ENCODE measurements around the gene POLH. TPM values are rescaled to one million over a fixed set of nuclear protein-coding genes. Genes with fewer than 3 reads are reported as not detected.
"Not testable (repeated sequence)": the region's sequence is repeated elsewhere in the genome, so short reads cannot be mapped to it uniquely, and the experiment has no call there.

Gene POLH
- total RNA-seq, 1 donor from 2014 or later = 4.3 TPM

DNA sequence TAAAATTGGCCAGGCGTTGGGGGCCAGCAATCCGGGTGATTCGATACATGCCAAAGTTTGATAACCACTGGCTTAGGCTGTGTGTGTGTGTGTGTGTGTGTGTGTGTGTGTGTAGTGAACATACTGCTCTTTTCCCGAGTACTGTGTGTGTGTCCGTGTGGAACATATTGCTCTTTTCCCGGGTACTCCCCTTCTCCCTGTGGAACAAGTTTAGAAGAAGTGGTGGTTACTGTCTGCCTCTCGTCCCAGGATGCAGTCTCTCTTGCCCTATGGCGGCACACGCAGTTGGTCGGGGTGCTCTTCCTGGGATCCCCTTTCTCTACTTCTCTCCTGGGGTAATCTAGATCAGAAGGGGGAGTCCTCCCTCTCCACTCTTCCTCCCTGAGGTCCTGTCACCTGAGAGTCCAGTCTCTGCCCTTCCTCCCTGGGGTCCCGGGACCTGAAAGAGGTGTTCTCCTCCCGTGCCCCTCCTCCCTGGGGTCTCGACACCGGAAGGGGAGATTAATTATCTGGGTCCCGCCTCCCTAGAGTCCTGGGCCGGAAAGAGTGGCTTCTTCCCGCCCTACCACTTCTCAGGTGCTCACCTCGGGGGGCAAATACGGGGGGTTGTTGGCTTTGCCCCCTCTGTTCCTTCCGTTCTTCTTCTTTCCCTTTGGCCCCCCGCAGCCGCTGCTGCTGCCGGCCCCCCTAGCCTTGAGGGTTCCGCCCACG, 52.6 kb downstream of the POLH start:
- DNase-seq (ENCODE audit: low spot score in 2 of 2) = peak in 1 of 2 donors; percentile 74
- peak overlapping the region; percentile 97 to 98 for H3K27ac ChIP-seq
- intact Hi-C loops (cut with DNase I) = loop anchor here (1.0 to 10.0 kb wide), 7 partner anchors 74 to 1844 kb away; partner anchors contain the start of genes CDC5L, MRPL14, POLR1C and PRICKLE4
- no peaks in the 10 kb centered on the region for H3K9me3 ChIP-seq
- TF ChIP-seq, protein P1, sequence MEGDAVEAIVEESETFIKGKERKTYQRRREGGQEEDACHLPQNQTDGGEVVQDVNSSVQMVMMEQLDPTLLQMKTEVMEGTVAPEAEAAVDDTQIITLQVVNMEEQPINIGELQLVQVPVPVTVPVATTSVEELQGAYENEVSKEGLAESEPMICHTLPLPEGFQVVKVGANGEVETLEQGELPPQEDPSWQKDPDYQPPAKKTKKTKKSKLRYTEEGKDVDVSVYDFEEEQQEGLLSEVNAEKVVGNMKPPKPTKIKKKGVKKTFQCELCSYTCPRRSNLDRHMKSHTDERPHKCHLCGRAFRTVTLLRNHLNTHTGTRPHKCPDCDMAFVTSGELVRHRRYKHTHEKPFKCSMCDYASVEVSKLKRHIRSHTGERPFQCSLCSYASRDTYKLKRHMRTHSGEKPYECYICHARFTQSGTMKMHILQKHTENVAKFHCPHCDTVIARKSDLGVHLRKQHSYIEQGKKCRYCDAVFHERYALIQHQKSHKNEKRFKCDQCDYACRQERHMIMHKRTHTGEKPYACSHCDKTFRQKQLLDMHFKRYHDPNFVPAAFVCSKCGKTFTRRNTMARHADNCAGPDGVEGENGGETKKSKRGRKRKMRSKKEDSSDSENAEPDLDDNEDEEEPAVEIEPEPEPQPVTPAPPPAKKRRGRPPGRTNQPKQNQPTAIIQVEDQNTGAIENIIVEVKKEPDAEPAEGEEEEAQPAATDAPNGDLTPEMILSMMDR (IDR thresholded peaks at IDR 0.05) = no peak
- peaks cover 5 to 19% of the 10 kb centered on the region in 2 donors for H3K4me1 ChIP-seq
- H3K27me3 ChIP-seq = no peaks in the 10 kb centered on the region
- peaks cover 26 to 27% of the 10 kb centered on the region in 2 donors for H3K36me3 ChIP-seq
- peak overlapping the region; percentile 97 to 99 for H3K4me3 ChIP-seq

DNA sequence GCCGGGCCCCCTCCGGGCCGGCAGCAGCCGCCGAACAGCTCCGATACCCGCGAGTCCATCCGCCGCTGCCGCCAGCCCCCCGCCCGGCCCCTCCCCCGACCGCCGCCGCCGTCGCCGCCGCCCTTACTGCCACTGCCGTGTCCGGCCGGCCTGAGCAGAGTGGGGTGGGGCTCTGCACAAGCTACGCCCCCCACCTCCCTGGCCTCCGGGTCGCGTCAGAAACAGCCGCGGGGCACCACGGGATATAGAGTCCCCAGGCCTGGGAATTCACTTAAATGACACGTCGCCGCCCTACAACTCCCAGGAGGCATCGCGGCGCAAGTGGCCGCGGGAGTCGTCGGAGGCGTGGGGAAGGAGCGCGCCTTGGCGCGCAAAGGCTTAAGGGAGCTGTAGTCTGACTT, 53.1 kb downstream of the POLH start, which contains the start of gene GTPBP2:
Gene GTPBP2, minus strand, starts transcription at position 161 of the 401 bp plus-strand sequence. Its CDS starts 102 bp downstream, at position 59.
- peaks cover 20 to 21% of the 10 kb centered on the region in 2 donors for H3K36me3 ChIP-seq
- peaks cover 5 to 19% of the 10 kb centered on the region in 2 donors for H3K4me1 ChIP-seq
- intact Hi-C loops (cut with DNase I) = loop anchor here (1.0 to 10.0 kb wide), 7 partner anchors 73 to 1844 kb away; partner anchors contain the start of genes CDC5L, MRPL14, POLR1C and PRICKLE4
- H3K4me3 ChIP-seq = peak within 1 kb of the TSS; percentile 97 to 99
- no peaks in the 10 kb centered on the region for H3K27me3 ChIP-seq
- peak within 1 kb of the TSS; percentile 97 to 98 for H3K27ac ChIP-seq
- H3K9me3 ChIP-seq = no peaks in the 10 kb centered on the region
- DNase-seq (ENCODE audit: low spot score in 2 of 2) = peak; percentile 96 to 100
- TF ChIP-seq, protein P1 (IDR thresholded peaks at IDR 0.05) = no peak

DNA sequence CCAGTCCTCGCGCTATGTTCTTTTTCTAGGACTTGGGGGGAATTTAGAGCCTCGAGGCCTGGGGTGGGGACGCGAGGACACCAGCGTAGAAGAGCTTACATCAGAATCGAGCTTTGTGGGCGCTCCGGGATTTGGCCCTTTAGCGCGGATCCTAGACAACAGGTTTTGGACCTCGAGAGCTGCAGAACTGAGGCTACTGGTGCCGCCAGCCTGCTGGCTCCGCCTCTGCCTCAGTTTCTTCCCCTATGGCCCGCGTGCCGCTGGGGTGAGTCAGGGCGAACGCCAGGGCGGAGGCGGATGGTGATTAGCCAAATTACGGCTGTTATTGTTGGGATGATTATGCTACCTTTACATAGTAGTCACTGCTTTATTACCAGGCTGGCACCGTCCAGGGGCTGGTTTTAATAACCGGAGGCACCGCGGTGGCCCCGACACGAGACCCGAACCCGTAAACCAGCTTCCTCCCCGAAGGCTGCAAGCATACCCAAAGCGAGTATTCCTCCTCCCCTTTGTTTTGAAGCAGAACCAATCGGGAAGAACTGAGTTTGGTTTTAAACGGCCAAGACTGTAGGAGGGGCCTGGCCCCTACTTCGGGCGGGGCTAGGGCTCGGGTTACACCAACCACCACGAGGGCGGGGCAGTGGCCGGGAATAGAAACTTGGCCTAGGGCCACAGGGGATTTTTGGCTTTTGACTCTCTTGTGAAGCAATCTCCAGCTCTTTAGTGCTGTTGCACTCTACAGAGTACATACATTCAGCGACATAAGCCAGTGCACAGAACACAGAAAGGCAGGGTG, 53.7 kb downstream of the POLH start:
- Histone ChIP-seq H3K27ac (peak overlapping the region; percentile 97 to 98), H3K36me3 (peaks cover 14 to 15% of the 10 kb centered on the region in 2 donors), H3K27me3 (no peaks in the 10 kb centered on the region), H3K9me3 (no peaks in the 10 kb centered on the region), H3K4me1 (peaks cover 5 to 19% of the 10 kb centered on the region in 2 donors), H3K4me3 (peak overlapping the region; percentile 97 to 99)
- peak; percentile 86 to 98 for DNase-seq (ENCODE audit: low spot score in 2 of 2)
- TF ChIP-seq, protein P1 (IDR thresholded peaks at IDR 0.05) = no peak
- intact Hi-C loops (cut with DNase I) = loop anchor here (1.0 to 10.0 kb wide), 9 partner anchors 39 to 1845 kb away; partner anchors contain the start of genes CDC5L, MRPL14, POLR1C and PRICKLE4

DNA sequence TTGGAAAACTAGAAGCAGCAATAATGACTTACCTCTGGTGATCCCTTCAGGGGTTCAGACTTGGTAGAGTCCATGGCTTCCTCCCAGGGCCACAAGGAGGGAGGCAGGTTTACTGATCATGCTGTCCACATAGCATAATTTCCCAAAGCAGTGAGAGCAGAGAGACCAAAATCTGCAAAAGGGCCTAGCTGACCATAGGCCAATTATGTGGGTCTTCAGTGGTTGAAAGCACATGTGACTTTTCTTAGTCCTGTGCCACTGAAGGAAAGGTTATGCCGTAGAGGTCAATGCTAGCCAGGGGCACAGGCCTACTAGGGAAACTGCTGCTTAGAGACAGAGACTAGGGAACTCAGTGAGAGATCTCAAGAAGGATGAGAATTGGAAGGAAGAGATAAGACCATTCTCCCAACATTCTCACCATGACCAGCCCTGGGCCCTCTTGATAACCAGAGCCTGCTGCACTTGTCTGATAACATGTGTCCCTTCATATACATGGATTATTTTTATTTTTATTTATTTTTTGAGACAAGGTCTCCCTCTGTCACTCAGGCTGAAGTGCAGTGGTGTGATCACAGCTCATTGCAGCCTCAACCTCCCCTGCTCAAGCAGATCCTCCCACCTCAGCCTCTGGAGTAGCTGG, 55.1 kb downstream of the POLH start:
- H3K27ac ChIP-seq = peak overlapping the region in 1 of 2 donors; percentile 50
- H3K4me1 ChIP-seq = peaks cover 5 to 19% of the 10 kb centered on the region in 2 donors
- H3K27me3 ChIP-seq = no peaks in the 10 kb centered on the region
- DNase-seq (ENCODE audit: low spot score in 2 of 2) = no peak
- H3K9me3 ChIP-seq = no peaks in the 10 kb centered on the region
- H3K4me3 ChIP-seq = no peak overlapping the region
- H3K36me3 ChIP-seq = peaks cover under 1 to 1% of the 10 kb centered on the region in 2 donors
- TF ChIP-seq, protein P1 (IDR thresholded peaks at IDR 0.05) = no peak
- intact Hi-C loops (cut with DNase I) = loop anchor here (2.0 kb wide), 2 partner anchors 38 to 262 kb away; partner anchors contain the start of gene ZNF318

DNA sequence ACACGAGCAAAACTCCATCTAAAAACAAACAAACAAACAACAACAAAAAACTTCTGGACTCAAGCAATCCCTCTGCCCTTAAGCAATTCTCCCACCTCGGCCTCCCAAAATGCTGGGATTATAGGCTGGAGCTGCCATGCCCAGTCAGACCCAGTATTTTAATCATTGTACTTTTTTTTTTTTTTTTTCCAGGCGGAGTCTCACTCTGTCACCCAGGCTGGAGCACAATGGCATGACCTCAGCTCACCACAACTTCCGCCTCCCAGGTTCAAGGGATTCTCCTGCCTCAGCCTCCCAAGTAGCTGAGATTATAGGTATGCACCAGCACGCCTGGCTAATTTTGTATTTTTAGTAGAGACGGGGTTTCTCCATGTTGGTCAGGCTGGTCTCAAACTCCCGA, 57.0 kb downstream of the POLH start:
- DNase-seq (ENCODE audit: low spot score in 2 of 2); intact Hi-C loops (cut with DNase I); H3K9me3 ChIP-seq; H3K27ac ChIP-seq; H3K4me3 ChIP-seq; H3K27me3 ChIP-seq; H3K36me3 ChIP-seq: not testable (repeated sequence)
- peaks cover 0 to 17% of the 10 kb centered on the region in 2 donors for H3K4me1 ChIP-seq
